HFFc6 (cell line): ENCODE data around the gene ARGLU1. TPM values are rescaled to one million over a fixed set of nuclear protein-coding genes. Genes with fewer than 3 reads are reported as not detected.

Source experiments
- DNase-seq: peaks from one replicate; pipeline ENCODE4 v3.0.0-alpha.2; 2018
- H3K27ac Mint-ChIP-seq: 2 replicates; pipeline ENCODE4 v1.8.0; 2020; ENCODE audit warnings: mild to moderate bottlenecking, mixed read lengths
- H3K27me3 Mint-ChIP-seq: 2 replicates; pipeline ENCODE4 v1.8.0; 2021; ENCODE audit warnings: mild to moderate bottlenecking, moderate library complexity, mixed read lengths; ENCODE audit not compliant: insufficient read depth
- H3K36me3 Mint-ChIP-seq: 2 replicates; pipeline ENCODE4 v1.8.0; 2021; ENCODE audit warnings: low read depth, mixed read lengths
- H3K4me1 Mint-ChIP-seq: 2 replicates; pipeline ENCODE4 v1.8.0; 2020; ENCODE audit warnings: low read depth, mixed read lengths
- H3K4me3 Mint-ChIP-seq: 2 replicates; pipeline ENCODE4 v1.8.0; 2020; ENCODE audit warnings: mild to moderate bottlenecking, moderate library complexity, mixed read lengths
- H3K9me3 Mint-ChIP-seq: 2 replicates; pipeline ENCODE4 v1.8.0; 2020; ENCODE audit warnings: mild to moderate bottlenecking, mixed read lengths
- CTCF ChIP-seq: fragments of 200-600 bp; sonication (generic); IDR thresholded peaks from 2 replicates; pipeline ENCODE4 v1.5.0; 2021; ENCODE audit warnings: antibody characterized with exemption, mild to moderate bottlenecking
- total RNA-seq, 6 experiments: library from RNA; stranded (reverse); fragmentation: NEBNext Ultra II Directional; extraction: Animal tissue kit (Norgen Biotek cat#: 25700); gene quantifications; 2 replicates in 1 of 6; 3 replicates in 5 of 6; pipeline ENCODE4 v1.2.3, GENCODE V29; 2021

Gene ARGLU1
- total RNA-seq, 6 experiments from 2014 or later = 30.3 to 39.4 (median 38.0) TPM

GRCh38 chr13:106594980-106595379, 27.0 kb upstream of the ARGLU1 start:
- Mint-ChIP-seq H3K27ac (no peak overlapping the region), H3K4me3 (no peak overlapping the region), H3K27me3 (peaks cover 12% of the 10 kb centered on the region), H3K4me1 (peaks cover 1% of the 10 kb centered on the region; the same call in 1 of the 2 replicates), H3K9me3 (no peaks in the 10 kb centered on the region), H3K36me3 (no peaks in the 10 kb centered on the region)
- TF ChIP-seq CTCF = no peak
- no peak for DNase-seq

- Mint-ChIP-seq H3K27me3 (peaks cover 16% of the 10 kb centered on the region), H3K4me3 (no peak overlapping the region)
Measured at GRCh38 chr13:106593132-106593531, 25.2 kb upstream of the ARGLU1 start.

GRCh38 chr13:106591299-106591698, 23.4 kb upstream of the ARGLU1 start:
- no peaks in the 10 kb centered on the region for H3K36me3 Mint-ChIP-seq
- TF ChIP-seq CTCF = no peak
- H3K4me1 Mint-ChIP-seq = no peaks in the 10 kb centered on the region; the same call in 1 of the 2 replicates
- no peaks in the 10 kb centered on the region; the same call in 1 of the 2 replicates for H3K9me3 Mint-ChIP-seq
- no peak overlapping the region for H3K27ac Mint-ChIP-seq
- no peak overlapping the region for H3K4me3 Mint-ChIP-seq
- peaks cover 15% of the 10 kb centered on the region for H3K27me3 Mint-ChIP-seq
- DNase-seq = no peak

More at GRCh38 chr13:106593132-106593531, 25.2 kb upstream of the ARGLU1 start:
- no peak for DNase-seq
- H3K4me1 Mint-ChIP-seq = no peaks in the 10 kb centered on the region; the same call in 1 of the 2 replicates
- H3K36me3 Mint-ChIP-seq = no peaks in the 10 kb centered on the region
- no peak for TF ChIP-seq CTCF
- no peak overlapping the region for H3K27ac Mint-ChIP-seq
- no peaks in the 10 kb centered on the region for H3K9me3 Mint-ChIP-seq

GRCh38 chr13:106589716-106590115, 21.8 kb upstream of the ARGLU1 start:
- H3K27me3 Mint-ChIP-seq = peaks cover 15% of the 10 kb centered on the region
- TF ChIP-seq CTCF = no peak
- no peaks in the 10 kb centered on the region; the same call in 1 of the 2 replicates for H3K4me1 Mint-ChIP-seq
- H3K4me3 Mint-ChIP-seq = no peak overlapping the region
- no peaks in the 10 kb centered on the region for H3K36me3 Mint-ChIP-seq
- DNase-seq = no peak
- H3K27ac Mint-ChIP-seq = no peak overlapping the region
- peaks cover 6% of the 10 kb centered on the region for H3K9me3 Mint-ChIP-seq

- peaks cover 6% of the 10 kb centered on the region for H3K9me3 Mint-ChIP-seq
- no peak overlapping the region for H3K27ac Mint-ChIP-seq
- DNase-seq = no peak
- no peak for TF ChIP-seq CTCF
- no peaks in the 10 kb centered on the region; the same call in 1 of the 2 replicates for H3K4me1 Mint-ChIP-seq
- peaks cover 13% of the 10 kb centered on the region for H3K27me3 Mint-ChIP-seq
- H3K4me3 Mint-ChIP-seq = no peak overlapping the region
- no peaks in the 10 kb centered on the region for H3K36me3 Mint-ChIP-seq
Measured at GRCh38 chr13:106588367-106588766, 20.4 kb upstream of the ARGLU1 start.

- no peak for DNase-seq
- TF ChIP-seq CTCF = no peak
- Mint-ChIP-seq H3K27me3 (peaks cover 11% of the 10 kb centered on the region), H3K27ac (no peak overlapping the region), H3K36me3 (no peaks in the 10 kb centered on the region), H3K4me3 (no peak overlapping the region), H3K4me1 (no peaks in the 10 kb centered on the region; the same call in 1 of the 2 replicates), H3K9me3 (peaks cover 6% of the 10 kb centered on the region)
Measured at GRCh38 chr13:106587787-106588186, 19.9 kb upstream of the ARGLU1 start.
